DMS114 treated with DMSO at 0.1 percent for 48 hours (cell line): ENCODE results near the gene KRT27.

ENCODE experiments used
- DNase-seq: peaks from one replicate; lab custom pipeline; 2025; ENCODE audit not compliant: unreplicated experiment; lab: John Stamatoyannopoulos, UW

Gene KRT27

DNA sequence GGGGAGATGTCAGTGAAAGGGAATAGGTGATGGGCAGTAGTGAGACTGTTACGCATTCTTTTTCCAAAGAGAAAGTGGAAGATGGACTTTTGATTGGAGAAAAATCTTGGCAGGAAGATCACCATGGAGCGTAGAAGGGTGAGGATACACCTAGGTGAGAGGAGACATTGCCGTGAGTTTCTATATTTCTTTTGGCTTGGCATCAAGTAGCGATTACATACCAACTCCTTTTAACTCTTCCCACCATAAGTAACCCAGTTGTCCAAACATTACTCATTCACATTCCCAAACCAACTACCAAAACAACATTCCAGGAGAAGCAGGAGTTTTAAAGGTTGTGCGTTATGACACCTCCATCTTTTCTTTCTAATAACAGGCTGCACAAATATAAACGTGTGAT lies 28.1 kb upstream of the KRT27 start:
- DNase-seq, result no peak

DNA sequence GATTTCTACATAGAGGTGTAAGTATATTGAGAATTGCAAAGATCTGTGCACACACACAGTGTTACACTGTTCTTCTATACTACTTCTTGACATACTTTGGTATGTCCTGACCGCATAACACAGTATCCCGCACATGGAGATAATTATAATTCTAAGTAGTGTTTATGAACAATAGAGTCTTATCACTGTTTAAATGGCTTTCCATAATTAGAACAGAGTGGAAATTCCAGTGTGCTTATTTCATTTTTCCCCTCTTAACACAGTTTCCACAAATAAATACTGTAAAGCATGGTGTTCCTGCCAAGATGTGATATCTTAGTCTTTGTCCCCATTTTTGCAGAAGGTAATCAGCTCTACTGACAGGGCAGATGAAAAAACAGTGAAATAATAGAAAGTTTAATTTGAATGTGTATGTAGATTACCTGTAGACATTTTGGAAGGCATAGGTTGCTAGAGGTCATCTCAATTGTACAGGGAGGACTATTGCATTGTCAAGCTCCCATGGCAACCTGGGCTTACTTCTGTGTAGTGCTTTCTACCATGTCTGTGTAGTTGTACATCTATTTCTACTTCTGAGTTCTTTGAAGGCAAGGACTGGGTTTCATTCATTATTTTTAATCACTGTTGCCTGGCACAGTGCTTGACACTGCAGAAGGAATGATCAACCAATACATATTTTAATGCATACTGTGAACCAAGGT lies 27.5 kb upstream of the KRT27 start:
- no peak for DNase-seq

DNA sequence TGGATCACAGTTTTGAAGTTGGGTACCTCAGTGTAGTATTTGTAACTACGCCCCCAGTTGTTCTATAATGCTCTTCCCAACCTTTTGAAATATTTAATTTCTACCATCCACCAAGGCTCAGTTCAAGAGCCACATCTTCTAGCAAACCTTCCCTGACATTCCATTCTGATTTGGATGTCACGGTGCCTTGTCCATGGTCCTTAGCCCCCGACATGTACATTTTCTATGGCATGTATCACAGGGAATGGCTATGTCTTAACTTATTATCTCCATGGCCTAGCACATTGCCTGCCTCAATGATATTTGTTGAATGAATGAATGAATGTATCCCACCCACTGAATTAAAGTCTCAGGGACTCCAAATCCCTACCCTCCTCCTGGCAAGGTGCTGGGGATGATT lies 23.8 kb upstream of the KRT27 start:
- DNase-seq, result no peak

DNA sequence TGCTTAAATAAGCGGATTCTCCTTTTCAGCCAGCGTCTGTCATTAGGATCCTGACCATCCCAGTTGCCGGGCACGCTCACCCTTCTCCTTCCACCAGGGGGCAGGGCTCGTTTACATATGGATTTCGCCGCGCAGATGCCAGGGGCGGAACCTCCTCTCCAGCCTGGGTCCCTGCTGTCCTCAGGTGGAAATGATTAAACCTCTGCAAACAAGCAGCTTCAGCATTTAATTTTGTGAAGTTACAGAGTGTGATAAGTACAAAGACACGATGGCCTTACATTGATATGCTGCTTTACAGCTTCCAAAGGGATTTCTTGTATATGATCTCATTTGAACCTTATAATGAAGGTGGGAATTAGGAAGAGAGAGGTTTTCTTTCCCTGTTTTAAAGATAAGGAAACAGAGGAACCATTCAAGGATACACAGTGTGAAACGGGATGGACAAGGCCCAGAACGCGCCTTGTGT lies 21.3 kb upstream of the KRT27 start:
- DNase-seq, result peak; percentile 69

DNA sequence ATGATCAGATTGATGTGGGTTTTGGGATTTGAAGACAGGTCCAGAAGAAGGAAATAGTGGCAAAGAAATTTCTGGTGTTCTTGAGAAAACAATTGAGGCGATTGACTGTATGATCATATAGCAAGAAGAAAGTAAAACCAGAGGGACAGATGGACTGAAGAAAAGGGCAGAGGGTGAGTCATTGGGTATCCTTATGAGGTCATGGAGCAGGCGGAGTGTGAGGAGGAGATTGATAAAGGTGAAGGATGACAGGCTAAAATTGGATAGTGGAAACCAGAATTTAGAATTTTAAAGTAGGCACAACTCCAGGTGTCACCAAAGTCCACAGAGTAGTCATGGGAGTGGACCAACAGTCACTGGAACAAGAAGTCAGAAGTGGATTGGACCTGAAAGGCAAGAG lies 18.8 kb upstream of the KRT27 start:
- DNase-seq, result no peak

DNA sequence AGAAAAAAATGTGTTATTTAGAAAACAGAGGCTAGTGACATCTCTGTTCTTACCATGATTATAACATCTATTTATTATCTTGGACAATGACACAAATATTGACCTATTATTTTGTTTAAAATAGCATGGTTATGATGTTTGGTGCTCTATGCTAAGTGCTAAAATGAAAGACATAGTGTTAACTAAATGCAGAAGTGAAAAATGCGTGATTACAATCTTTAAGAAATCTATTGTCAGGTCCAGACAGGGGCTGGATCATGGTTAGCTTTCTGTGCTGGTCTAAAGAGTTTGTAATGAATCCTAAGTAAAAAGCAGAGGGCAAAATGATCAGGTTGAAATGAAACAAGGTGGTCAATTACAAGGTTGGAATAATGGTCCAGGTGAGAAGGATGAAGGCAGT lies 18.0 kb upstream of the KRT27 start:
- DNase-seq, result no peak

DNA sequence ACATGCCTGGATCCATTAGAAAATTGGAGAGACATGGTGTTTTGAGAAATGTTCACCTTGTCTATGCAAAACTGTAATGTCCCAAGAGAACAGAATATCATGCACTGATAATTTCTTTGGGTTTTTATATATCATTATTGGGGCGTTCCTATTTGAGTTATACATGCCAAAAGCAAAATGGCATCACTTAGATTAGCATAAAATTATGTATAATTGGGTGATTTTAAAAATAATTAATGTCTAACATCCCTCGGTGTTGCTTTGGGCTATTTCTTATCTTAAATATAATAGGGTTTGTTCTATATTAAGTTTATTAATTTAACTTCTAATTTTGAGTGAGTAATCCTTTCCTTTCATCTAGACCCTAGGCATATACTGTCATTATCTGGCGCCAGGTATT lies 17.5 kb upstream of the KRT27 start, which contains the start of gene KRT28:
Gene KRT28 (minus strand): TSS at position 101 of the 400 bp plus-strand sequence. CDS start 66 bp downstream, at position 35.
- DNase-seq, result no peak

DNA sequence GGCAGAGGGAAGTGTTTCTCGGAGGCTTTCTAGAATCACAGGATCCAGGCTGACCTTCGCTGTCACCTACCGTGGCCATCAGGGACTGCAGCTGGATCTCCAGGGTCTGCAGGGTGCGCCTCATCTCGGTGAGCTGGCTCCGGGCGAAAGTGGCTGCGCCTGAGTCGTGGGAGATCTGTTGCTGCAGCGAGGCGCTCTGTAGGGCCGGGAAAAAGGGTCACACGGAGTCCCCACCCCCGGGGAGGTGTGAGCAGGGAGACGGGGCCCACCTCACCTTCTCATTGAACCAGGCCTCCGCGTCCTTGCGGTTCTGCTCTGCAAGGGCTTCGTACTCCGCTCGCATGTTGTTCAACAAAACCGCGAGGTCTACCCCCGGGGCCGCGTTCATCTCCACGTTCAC lies 14.5 kb upstream of the KRT27 start:
- no peak for DNase-seq

DNA sequence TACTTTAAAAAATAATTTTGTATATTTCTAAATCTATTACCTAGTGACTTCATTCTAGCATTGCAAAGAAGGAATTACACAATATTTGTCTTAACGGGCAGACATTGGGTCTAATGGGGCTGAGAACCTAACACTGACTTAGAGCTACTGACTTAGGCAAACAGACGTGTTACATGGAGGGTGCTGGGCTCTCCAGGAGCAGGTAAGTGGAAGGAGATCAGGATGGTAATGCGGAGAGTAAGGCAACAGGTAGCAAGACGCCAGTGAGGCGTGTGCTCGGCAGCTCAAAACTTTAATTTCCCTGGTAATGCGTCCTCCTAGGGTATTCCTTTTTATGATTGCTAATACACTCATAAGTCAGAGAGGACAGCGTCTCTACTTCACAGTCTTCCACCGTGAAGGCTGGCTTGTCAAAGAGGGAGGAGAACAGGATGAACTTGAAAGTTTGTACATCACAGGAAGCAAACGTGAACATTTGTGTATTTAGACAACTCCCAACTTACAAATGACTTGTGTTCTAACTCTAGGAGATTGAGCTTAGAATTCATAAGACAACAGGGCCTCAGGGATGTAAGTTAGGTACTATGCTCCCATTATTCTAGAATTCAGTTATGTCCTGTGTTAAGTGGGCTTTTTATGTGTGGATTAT lies 12.8 kb upstream of the KRT27 start:
- DNase-seq, result no peak

DNA sequence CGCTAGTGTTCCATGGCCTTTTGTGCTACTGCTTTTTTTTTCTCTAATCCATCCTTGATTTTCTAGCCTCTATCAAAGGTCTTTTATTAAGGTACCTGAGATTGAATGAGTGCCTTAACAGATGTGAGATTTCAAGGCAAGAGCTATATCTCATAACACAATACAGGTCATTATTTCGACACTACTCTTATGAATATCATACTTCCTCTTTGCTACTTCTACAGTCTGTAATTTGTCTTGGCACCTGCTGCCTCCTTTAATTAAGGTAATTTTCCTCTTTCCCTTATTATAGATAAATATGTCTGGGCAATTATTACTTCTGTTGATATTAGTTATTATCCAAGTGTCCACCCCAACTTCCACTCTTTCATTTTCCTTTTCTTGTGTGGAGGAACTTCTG lies 12.1 kb upstream of the KRT27 start:
- DNase-seq, result no peak

DNA sequence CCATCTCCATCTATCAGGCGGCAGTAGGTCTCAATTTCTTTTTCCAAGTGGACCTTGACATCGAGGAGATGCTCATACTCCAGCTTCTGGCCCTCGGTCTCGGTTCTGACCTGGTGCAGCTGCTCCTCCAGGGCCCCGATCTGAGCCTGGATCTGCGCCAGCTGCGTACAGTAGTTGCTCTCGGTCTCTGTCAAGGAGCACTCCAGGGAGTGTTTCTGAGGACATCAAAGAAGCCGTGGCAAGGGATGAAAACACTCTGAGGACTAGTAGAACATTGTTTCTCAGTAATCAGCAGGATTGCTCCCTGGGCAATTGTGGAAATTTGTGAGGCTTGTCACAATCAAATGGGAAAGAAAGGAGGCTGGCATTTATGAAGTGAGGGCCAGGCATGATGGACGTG lies 11.5 kb upstream of the KRT27 start:
- no peak for DNase-seq

DNA sequence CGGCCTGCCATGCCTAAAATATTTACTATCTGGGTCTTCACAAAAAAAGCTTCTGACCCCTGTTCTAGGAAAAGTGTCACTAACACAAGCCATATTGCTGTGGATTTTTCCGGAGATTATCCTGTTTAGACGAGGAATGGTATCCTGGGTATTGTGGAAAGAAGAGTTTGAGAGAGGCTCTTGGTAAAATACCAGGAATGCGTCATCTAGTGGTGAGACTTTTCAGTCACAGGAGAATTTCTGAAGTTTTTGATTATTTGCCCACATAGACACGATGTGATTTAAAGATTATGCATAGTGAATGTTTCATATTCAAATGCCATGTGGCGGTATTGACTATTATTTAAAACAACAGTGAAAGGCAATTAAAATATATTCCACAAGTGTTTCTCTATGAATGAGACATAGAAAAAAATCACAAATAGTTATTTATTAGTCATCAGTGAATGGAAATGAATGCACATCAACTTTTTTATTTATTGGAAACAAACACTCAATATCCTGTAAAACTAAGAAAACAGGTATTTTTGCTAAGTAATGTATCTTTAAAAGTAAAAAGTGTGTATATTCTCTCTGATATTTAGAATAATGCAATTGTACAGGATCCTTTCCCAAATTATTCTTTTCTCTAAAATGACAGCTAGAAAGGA lies 9.6 kb upstream of the KRT27 start:
- peak; percentile 7 for DNase-seq

DNA sequence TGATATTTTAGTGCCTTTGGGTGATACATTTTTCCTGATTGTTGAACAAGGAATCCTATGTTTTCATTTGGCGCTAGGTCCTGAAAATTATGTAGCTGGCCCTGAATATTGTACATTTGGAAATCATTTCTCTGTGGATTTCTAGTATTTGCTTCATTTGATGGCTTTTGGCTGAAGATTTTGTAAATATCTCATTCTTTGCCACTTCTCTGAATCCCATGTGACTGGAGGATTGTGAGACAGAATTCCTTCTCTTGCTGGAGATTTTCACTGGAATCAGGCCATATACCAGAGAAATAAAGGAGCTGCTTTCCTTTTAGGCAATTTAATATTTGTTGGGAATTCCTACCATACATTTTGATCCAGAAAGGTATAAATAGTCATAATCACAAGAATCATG lies 8.8 kb upstream of the KRT27 start:
- DNase-seq, result no peak

DNA sequence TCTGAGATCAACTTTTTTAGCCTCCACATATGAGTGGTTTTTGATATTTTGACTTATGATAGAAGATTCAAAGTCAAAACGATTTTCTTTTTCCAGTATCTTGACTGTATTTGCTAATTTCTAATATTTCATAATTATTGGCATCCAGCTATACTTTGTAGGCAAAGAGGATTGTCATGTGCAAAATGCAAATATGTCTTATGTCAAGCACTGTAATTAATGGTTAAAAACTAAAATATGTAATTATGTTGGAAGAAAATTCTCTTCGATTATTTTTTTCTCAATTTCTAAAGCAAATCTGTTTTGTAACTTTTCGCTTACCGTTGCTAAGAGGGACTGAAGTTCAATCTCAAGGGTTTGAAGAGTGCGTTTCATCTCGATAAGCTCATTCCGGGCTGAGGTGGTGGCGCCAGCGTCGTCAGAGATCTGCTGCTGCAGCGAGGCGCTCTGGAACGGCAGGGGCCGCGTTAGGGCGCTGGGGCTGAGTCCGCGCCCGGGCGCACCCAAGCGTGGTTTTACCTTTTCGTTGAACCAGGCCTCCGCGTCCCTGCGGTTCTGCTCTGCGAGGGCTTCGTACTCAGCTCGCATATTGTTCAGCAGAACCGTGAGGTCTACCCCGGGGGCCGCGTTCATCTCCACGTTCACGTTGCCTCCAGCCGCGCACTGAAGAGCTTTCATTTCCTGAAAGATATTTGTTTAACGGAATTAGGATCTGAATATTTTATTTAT lies 3.0 kb downstream of the KRT27 start:
- DNase-seq, result no peak

DNA sequence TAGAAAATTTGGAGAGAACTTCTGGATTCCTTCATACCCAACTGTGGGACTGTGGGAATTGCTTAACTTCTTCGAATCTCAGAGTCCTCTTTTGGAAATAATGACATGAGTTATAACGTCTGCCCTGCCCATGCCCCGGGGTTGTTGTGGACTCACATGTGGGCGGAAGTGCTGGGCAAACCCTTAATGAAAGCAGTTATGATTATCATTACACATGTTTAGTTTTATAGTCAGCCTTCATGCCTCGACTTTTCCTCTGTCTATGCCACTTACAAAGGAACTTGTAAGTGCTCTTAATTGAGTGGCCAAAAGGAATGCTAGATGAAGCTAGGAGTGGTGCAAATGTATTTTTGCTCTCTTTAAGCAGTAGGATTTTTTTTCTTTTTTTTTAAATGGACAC lies 3.9 kb downstream of the KRT27 start:
- no peak for DNase-seq

DNA sequence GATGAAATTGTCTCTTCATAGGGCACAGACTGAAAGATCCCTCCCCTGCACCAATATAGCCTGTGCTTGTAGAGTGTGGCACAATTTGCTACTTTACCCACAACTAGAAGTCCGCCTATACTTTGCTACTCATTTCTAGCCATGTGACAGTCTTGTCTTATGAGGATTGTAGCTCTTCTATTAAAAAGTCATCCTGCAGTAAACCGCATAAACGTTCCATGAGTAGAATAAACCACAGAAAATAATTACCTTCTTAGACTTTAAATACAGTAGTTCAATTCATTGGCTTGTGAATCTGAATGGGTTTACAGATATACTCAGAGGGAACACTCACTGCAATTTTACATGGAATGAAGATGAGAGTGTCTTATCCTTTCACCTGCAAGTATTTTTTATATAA lies 4.4 kb downstream of the KRT27 start:
- no peak for DNase-seq

DNA sequence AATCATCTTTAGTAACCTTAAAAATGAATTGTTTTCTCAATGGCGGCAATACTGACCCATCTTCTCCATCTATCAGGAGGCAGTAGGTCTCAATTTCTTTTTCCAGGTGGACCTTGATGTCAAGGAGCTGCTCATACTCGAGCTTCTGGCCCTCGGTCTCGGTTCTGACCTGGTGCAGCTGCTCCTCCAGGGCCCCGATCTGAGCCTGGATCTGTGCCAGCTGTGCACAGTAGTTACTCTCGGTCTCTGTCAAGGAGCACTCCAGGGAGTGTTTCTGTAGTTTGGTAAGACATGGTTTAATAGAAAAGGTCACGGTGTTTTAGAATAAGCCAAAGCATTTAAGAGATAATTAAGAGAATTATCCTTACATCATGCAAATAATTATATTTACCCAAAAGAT lies 4.9 kb downstream of the KRT27 start:
- no peak for DNase-seq

DNA sequence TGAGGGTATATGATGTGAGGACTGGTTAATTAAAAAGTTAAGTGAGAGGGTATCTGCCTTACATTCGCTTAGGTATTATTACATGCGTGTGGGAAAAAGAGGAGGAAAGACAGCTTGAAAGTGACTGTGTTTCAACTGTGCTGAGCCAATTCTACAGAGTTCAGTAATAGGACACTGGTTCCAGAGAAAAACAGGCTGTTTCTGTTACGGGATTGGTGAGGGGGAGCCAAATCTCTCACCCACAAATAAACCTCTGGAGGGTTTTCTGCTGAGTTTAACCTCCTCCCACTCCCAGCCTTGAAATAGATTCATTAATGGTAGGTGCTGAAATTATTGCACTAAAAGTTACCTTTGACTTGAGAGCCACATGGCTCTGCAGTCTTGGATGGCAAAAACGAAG lies 6.4 kb downstream of the KRT27 start:
- no peak for DNase-seq

DNA sequence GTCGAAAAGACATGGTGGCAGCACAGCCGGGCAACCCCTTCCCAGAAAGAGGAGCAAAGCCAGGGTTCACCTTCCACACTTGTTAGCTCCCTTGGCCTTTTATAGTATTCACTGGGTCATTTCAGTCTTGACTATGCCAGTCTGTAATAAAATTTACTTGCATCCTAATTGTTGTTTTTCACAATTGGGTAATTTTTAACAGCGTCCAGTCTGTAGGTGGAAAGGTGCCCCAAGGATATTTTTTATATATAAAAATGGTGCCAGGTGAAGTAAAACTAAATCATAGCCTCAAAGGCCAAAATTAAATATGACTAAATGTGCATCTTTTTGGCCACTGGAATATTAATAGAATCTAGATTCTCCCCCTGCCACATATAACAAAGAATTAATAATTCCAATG lies 10.2 kb downstream of the KRT27 start, which contains the start of gene KRT26:
Gene KRT26 (minus strand): TSS at position 101 of the 400 bp plus-strand sequence. CDS start 88 bp downstream, at position 13.
- no peak for DNase-seq

DNA sequence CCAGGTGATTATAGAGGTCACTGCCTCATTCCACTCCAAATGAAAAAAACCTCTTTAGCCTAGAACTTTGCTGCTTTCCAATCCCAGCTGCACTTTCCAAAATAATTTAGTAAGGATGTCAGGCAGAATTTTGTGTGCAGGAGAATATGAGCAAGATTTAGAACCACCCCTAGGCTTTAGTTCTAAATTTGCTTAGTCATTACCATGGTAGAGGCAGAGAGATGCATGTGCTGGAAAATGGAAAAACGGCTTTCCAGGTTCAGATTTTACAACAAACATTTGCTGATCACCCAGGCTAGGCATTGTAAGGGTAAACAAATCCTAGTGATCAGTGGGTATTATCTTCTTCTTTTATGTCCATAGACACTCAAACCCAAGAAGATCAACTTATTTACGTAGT lies 16.7 kb downstream of the KRT27 start:
- DNase-seq, result no peak

DNA sequence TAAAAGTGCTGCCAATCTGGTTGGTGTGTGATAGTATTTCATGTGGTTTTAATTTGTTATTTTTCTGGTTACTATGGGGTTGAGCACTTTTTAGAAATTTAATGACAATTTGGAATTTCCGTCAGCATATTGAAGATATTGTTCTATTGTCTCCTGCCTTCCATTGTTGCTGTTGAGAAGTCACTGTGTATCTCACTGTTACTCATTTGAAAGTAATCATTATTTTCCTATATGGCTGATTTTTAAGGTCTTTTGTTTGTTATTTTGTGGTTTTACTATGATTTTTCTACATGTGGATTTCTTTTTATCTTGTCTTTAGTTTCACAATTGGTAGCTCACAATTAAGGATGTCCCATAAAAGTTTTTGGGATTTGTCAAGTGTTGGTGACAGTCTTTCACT lies 18.6 kb downstream of the KRT27 start:
- DNase-seq, result no peak
